GM21528 (cell line): ENCODE measurements around the gene GPSM3.
"Not testable (repeated sequence)": the region's sequence is repeated elsewhere in the genome, so short reads cannot be mapped to it uniquely, and the experiment has no call there.

ENCODE experiments used
- ATAC-seq: cut with Tn5 transposase; IDR thresholded peaks from one replicate; pipeline ENCODE4 v1.9.1; 2021; ENCODE audit warnings: mild to moderate bottlenecking, moderate library complexity; ENCODE audit not compliant: unreplicated experiment, low FRiP score

Gene GPSM3

GRCh38 chr6:32203426-32204267 is 11.2 kb upstream of the GPSM3 start:
- ATAC-seq = no peak

GRCh38 chr6:32202186-32202585 is 9.7 kb upstream of the GPSM3 start:
- ATAC-seq = no peak

- ATAC-seq = no peak
Observed at GRCh38 chr6:32200711-32201475, 8.4 kb upstream of the GPSM3 start.

GRCh38 chr6:32198866-32199265 is 6.4 kb upstream of the GPSM3 start:
- no peak for ATAC-seq

- no peak for ATAC-seq
Observed at GRCh38 chr6:32198345-32198696, 5.9 kb upstream of the GPSM3 start.

GRCh38 chr6:32196682-32197616 is 4.5 kb upstream of the GPSM3 start:
- no peak for ATAC-seq

GRCh38 chr6:32195902-32196681 is 3.6 kb upstream of the GPSM3 start:
- ATAC-seq = peak; percentile 77

- ATAC-seq = peak; percentile 72
Observed at GRCh38 chr6:32195652-32195901, 3.1 kb upstream of the GPSM3 start.

GRCh38 chr6:32194825-32195651 is 2.6 kb upstream of the GPSM3 start:
- ATAC-seq = no peak

- ATAC-seq = no peak
Observed at GRCh38 chr6:32194388-32194787, 1.9 kb upstream of the GPSM3 start.

- ATAC-seq = not testable (repeated sequence)
Observed at GRCh38 chr6:32193096-32193495, 653 bp upstream of the GPSM3 start.

- ATAC-seq = no peak
Observed at GRCh38 chr6:32191696-32192607, 491 bp downstream of the GPSM3 start.

- ATAC-seq = no peak
Observed at GRCh38 chr6:32190911-32191677, 1.3 kb downstream of the GPSM3 start.

GRCh38 chr6:32190054-32190851 is 2.2 kb downstream of the GPSM3 start, which contains the start of gene PBX2:
Gene PBX2 (minus strand): TSS chr6:32190202. CDS start chr6:32189915, 287 bp downstream.
- peak; percentile 43 for ATAC-seq

GRCh38 chr6:32189742-32190053 is 2.7 kb downstream of the GPSM3 start:
- no peak for ATAC-seq

- ATAC-seq = no peak
Observed at GRCh38 chr6:32189069-32189741, 3.2 kb downstream of the GPSM3 start.
